Left renal pelvis (tissue), 4 donors: ENCODE results near the gene HSD17B8. TPM values are rescaled to one million over a fixed set of nuclear protein-coding genes. Genes with fewer than 3 reads are reported as not detected.

Experiments used
- DNase-seq, 4 donors: peaks; one replicate each; pipeline ENCODE4 v3.0.0-alpha.2; 2013; ENCODE audit warnings: low read depth in 4 of 4, low spot score in 3 of 4
- polyA plus RNA-seq, 4 donors: library from polyadenylated mRNA; unstranded; fragments of 120-200 nt; gene quantifications; one replicate each; pipeline ENCODE4 v1.2.1, GENCODE V29; 2013; ENCODE audit not compliant: insufficient read length in 4 of 4

The HSD17B8 gene
- polyA plus RNA-seq, 4 donors, result 10.7 to 29.1 (median 22.2) TPM

GRCh38 chr6:33235221-33235634, 30.8 kb downstream of the HSD17B8 start:
- peak in 1 of 4 donors; percentile 25 for DNase-seq

GRCh38 chr6:33236328-33236727, 31.9 kb downstream of the HSD17B8 start:
- no peak for DNase-seq

- no peak for DNase-seq
Measured at GRCh38 chr6:33236852-33237251, 32.4 kb downstream of the HSD17B8 start.

GRCh38 chr6:33237741-33238140, 33.3 kb downstream of the HSD17B8 start:
- DNase-seq, result no peak

- no peak for DNase-seq
Measured at GRCh38 chr6:33241968-33242367, 37.5 kb downstream of the HSD17B8 start.

GRCh38 chr6:33243476-33243875, 39.0 kb downstream of the HSD17B8 start:
- DNase-seq, result no peak

GRCh38 chr6:33247977-33248642, 43.7 kb downstream of the HSD17B8 start:
- DNase-seq, result peak; percentile 80 to 81 (median 80)

GRCh38 chr6:33248643-33248931, 44.1 kb downstream of the HSD17B8 start:
- DNase-seq, result no peak

GRCh38 chr6:33248932-33249731, 44.7 kb downstream of the HSD17B8 start:
- DNase-seq, result peak; percentile 92 to 97 (median 93)

GRCh38 chr6:33249732-33250630, 45.5 kb downstream of the HSD17B8 start:
- no peak for DNase-seq

- DNase-seq, result no peak
Measured at GRCh38 chr6:33250731-33251130, 46.3 kb downstream of the HSD17B8 start.

- DNase-seq, result no peak
Measured at GRCh38 chr6:33251395-33252012, 47.0 kb downstream of the HSD17B8 start.

GRCh38 chr6:33252759-33253158, 48.3 kb downstream of the HSD17B8 start:
- no peak for DNase-seq

GRCh38 chr6:33254591-33254990, 50.1 kb downstream of the HSD17B8 start:
- DNase-seq, result no peak

Other genes with a start within 250 kb of the HSD17B8 start
- gene BRD2, start 236.1 kb upstream of the HSD17B8 start, polyA plus RNA-seq, result 100 to 1,000 TPM; 274 to 342 (median 333) TPM
- 1 to 10 TPM; 4.5 to 5.7 (median 5.0) TPM for gene HLA-DOA, start 195.1 kb upstream of the HSD17B8 start, polyA plus RNA-seq
- gene HLA-DPA1, start 131.0 kb upstream of the HSD17B8 start, polyA plus RNA-seq, result 10 to 100 TPM; 17.1 to 20.5 (median 18.3) TPM
- 10 to 100 TPM; 16.7 to 20.4 (median 17.2) TPM for gene HLA-DPB1, start 128.7 kb upstream of the HSD17B8 start, polyA plus RNA-seq
- 1 to 10 TPM; 3.0 to 6.9 (median 4.1) TPM for gene COL11A2, start 12.2 kb upstream of the HSD17B8 start, polyA plus RNA-seq
- gene RXRB, start 4.0 kb upstream of the HSD17B8 start, polyA plus RNA-seq, result 10 to 100 TPM; 47.0 to 66.5 (median 55.5) TPM
- 100 to 1,000 TPM in 3 of 4 donors, 10 to 100 TPM in 1; 91.9 to 139 (median 116) TPM for gene SLC39A7, start 3.8 kb upstream of the HSD17B8 start, polyA plus RNA-seq
- gene RING1, start 3.8 kb downstream of the HSD17B8 start, polyA plus RNA-seq, result 10 to 100 TPM; 52.8 to 70.6 (median 56.2) TPM
- gene VPS52, start 67.2 kb downstream of the HSD17B8 start, polyA plus RNA-seq, result 10 to 100 TPM; 53.1 to 96.0 (median 75.1) TPM
- gene RPS18, start 67.4 kb downstream of the HSD17B8 start, polyA plus RNA-seq, result 1,000 to 10,000 TPM; 2,948 to 3,391 (median 3,096) TPM
- 1 to 10 TPM; 2.5 to 5.0 (median 3.8) TPM for gene B3GALT4, start 72.5 kb downstream of the HSD17B8 start, polyA plus RNA-seq
- 10 to 100 TPM; 54.9 to 82.1 (median 59.9) TPM for gene WDR46, start 84.6 kb downstream of the HSD17B8 start, polyA plus RNA-seq
- 10 to 100 TPM; 41.9 to 78.2 (median 75.1) TPM for gene PFDN6, start 84.9 kb downstream of the HSD17B8 start, polyA plus RNA-seq
- gene RGL2, start 94.3 kb downstream of the HSD17B8 start, polyA plus RNA-seq, result 100 to 1,000 TPM in 2 of 4 donors, 10 to 100 TPM in 2; 96.7 to 133 (median 103) TPM
- gene TAPBP, start 109.4 kb downstream of the HSD17B8 start, polyA plus RNA-seq, result 10 to 100 TPM; 26.9 to 49.5 (median 38.4) TPM
- gene ZBTB22, start 113.1 kb downstream of the HSD17B8 start, polyA plus RNA-seq, result 10 to 100 TPM; 20.1 to 25.5 (median 21.4) TPM
- 10 to 100 TPM; 45.3 to 58.9 (median 54.1) TPM for gene DAXX, start 118.3 kb downstream of the HSD17B8 start, polyA plus RNA-seq
- gene KIFC1, start 187.2 kb downstream of the HSD17B8 start, polyA plus RNA-seq, result 10 to 100 TPM; 35.0 to 47.3 (median 37.7) TPM
- 10 to 100 TPM; 65.4 to 87.7 (median 73.4) TPM for gene PHF1, start 206.4 kb downstream of the HSD17B8 start, polyA plus RNA-seq
- 100 to 1,000 TPM; 150 to 250 (median 226) TPM for gene CUTA, start 213.5 kb downstream of the HSD17B8 start, polyA plus RNA-seq
- 10 to 100 TPM; 20.9 to 42.3 (median 33.1) TPM for gene SYNGAP1, start 215.4 kb downstream of the HSD17B8 start, polyA plus RNA-seq
- gene ZBTB9, start 249.9 kb downstream of the HSD17B8 start, polyA plus RNA-seq, result 10 to 100 TPM in 3 of 4 donors, 1 to 10 TPM in 1; 9.2 to 17.6 (median 14.2) TPM